ENCODE results near the gene FTO.

FTO gene

GRCh38 chr16:54061454-54061853, 357.5 kb downstream of the FTO start:
- no peak overlapping the region for H3K27ac ChIP-seq
- H3K27me3 ChIP-seq (ENCODE audit: insufficient read depth, low read depth): no peaks in the 10 kb centered on the region
- no peaks in the 10 kb centered on the region for H4K20me1 ChIP-seq (ENCODE audit: insufficient read depth)
- no peak overlapping the region for H3K4me3 ChIP-seq (IDR thresholded peaks at IDR 0.05; ENCODE audit: insufficient read depth, low read depth, low read length)
- H3K9ac ChIP-seq: no peak overlapping the region
- no peak overlapping the region for H2AFZ ChIP-seq (ENCODE audit: low read depth)
- H3K4me2 ChIP-seq: no peak overlapping the region
- no peaks in the 10 kb centered on the region for H3K79me2 ChIP-seq (ENCODE audit: insufficient read depth, low read depth)
- no peaks in the 10 kb centered on the region for H3K36me3 ChIP-seq (ENCODE audit: insufficient read depth)
- no peaks in the 10 kb centered on the region for H3K4me1 ChIP-seq (ENCODE audit: low read depth, poor library complexity, severe bottlenecking)
- TF ChIP-seq CTCF (conservative IDR thresholded peaks at IDR 0.05; ENCODE audit: low read depth, low read length): no peak

- Histone ChIP-seq H2AFZ (ENCODE audit: low read depth) (no peak overlapping the region), H3K79me2 (ENCODE audit: insufficient read depth, low read depth) (no peaks in the 10 kb centered on the region), H3K4me3 (IDR thresholded peaks at IDR 0.05; ENCODE audit: insufficient read depth, low read depth, low read length) (no peak overlapping the region), H3K4me1 (ENCODE audit: low read depth, poor library complexity, severe bottlenecking) (no peaks in the 10 kb centered on the region), H3K27me3 (ENCODE audit: insufficient read depth, low read depth) (no peaks in the 10 kb centered on the region), H3K4me2 (no peak overlapping the region), H3K27ac (no peak overlapping the region), H4K20me1 (ENCODE audit: insufficient read depth) (no peaks in the 10 kb centered on the region), H3K36me3 (ENCODE audit: insufficient read depth) (no peaks in the 10 kb centered on the region), H3K9ac (no peak overlapping the region)
- no peak for TF ChIP-seq CTCF (conservative IDR thresholded peaks at IDR 0.05; ENCODE audit: low read depth, low read length)
Measured at GRCh38 chr16:54062361-54063278, 358.7 kb downstream of the FTO start.

GRCh38 chr16:54063279-54063773, 359.4 kb downstream of the FTO start:
- Histone ChIP-seq H3K4me3 (IDR thresholded peaks at IDR 0.05; ENCODE audit: insufficient read depth, low read depth, low read length) (no peak overlapping the region), H4K20me1 (ENCODE audit: insufficient read depth) (no peaks in the 10 kb centered on the region), H3K79me2 (ENCODE audit: insufficient read depth, low read depth) (no peaks in the 10 kb centered on the region), H3K4me1 (ENCODE audit: low read depth, poor library complexity, severe bottlenecking) (no peaks in the 10 kb centered on the region), H2AFZ (ENCODE audit: low read depth) (no peak overlapping the region), H3K36me3 (ENCODE audit: insufficient read depth) (no peaks in the 10 kb centered on the region), H3K27ac (no peak overlapping the region), H3K27me3 (ENCODE audit: insufficient read depth, low read depth) (no peaks in the 10 kb centered on the region), H3K4me2 (no peak overlapping the region), H3K9ac (no peak overlapping the region)
- no peak for TF ChIP-seq CTCF (conservative IDR thresholded peaks at IDR 0.05; ENCODE audit: low read depth, low read length)

GRCh38 chr16:54066451-54067105, 362.6 kb downstream of the FTO start:
- Histone ChIP-seq H3K4me3 (IDR thresholded peaks at IDR 0.05; ENCODE audit: insufficient read depth, low read depth, low read length) (no peak overlapping the region), H2AFZ (ENCODE audit: low read depth) (no peak overlapping the region), H3K27ac (no peak overlapping the region), H3K9ac (no peak overlapping the region), H3K4me1 (ENCODE audit: low read depth, poor library complexity, severe bottlenecking) (no peaks in the 10 kb centered on the region), H3K27me3 (ENCODE audit: insufficient read depth, low read depth) (no peaks in the 10 kb centered on the region), H4K20me1 (ENCODE audit: insufficient read depth) (no peaks in the 10 kb centered on the region), H3K4me2 (no peak overlapping the region), H3K36me3 (ENCODE audit: insufficient read depth) (no peaks in the 10 kb centered on the region), H3K79me2 (ENCODE audit: insufficient read depth, low read depth) (no peaks in the 10 kb centered on the region)
- TF ChIP-seq CTCF (conservative IDR thresholded peaks at IDR 0.05; ENCODE audit: low read depth, low read length): no peak
